Pulmonary artery endothelial cell (primary cell): ENCODE measurements around the gene SPARC. TPM values are rescaled to one million over a fixed set of nuclear protein-coding genes. Genes with fewer than 3 reads are reported as not detected.

Experiments used
- DNase-seq: peaks from one replicate; pipeline ENCODE4 v3.0.0-alpha.2; 2011; ENCODE audit warnings: low read depth, low spot score
- total RNA-seq: library from RNA; depleted of rRNA; stranded (reverse); fragments of >200 nt; gene quantifications from 2 replicates; pipeline ENCODE4 v1.2.3, GENCODE V29; 2014

SPARC gene
- total RNA-seq, 1 donor from 2014 or later = 1,269 TPM

GRCh38 chr5:151624476-151624875 lies 62.2 kb downstream of the SPARC start:
- no peak for DNase-seq

DNA sequence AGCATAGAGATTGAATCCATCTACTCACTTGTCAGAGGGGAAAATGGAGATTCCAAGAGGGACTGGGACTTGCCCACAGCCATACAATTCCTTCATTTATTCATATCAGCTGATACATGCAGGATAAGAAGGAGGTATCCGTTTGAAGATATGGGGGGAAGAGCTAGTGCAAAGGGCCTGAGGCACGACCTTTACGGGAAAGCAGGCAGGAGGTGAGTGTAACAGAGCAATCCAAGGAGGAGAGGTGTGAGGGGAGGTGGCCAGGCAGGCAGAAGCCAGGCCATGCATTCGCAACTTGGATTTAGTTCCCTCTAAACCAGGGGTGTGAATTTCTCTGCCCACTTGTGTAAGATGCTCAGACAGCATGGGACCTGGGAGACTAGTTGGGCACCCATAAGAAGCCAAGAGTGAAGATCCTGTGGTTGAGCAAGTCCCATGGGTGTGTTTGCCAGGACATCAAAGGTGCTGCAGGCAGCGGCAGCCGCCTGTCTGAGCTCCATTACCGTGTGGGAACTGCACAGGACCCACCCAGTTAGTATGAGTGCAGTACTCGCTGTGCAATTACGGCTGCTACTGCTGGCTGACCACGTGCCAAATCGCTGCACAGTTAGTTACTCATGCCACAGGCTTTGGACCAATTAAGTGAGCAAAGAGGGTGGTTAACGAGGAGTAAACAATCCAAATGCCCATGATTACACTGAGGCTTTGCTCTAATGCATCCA lies 64.2 kb downstream of the SPARC start:
- DNase-seq = no peak

- DNase-seq = no peak
Measured at GRCh38 chr5:151620461-151620840, 66.3 kb downstream of the SPARC start.

DNA sequence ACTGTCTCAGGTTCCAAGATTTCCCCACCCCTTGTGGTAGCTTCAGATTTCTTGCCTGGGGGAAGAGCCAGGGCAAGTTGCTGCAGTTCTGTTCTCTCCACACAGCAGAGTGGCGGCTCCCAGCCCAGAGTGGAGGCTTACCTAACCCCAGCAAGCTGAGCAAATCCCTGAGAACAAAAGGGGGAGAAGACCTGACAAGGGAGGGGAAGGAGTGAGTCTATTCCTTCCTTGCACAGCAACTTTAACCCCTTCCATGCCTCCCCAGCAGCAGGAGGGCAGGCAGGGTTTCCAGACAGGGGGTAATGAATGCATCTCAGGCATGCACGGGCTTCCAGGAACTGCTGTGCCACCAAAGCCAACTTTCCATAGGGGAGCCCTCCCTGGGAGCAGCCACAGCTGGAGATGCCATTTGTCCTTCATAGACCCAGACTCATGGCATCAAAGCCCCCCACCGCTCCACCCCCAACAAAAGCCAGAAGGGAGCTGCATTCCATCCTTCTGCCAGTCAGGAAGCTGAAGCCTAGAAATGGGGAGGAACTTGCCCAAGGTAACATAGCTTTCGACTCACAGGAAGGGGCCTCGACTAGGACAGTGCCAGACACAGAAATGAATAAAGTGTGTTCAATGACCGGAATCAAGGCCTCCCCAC lies 66.8 kb downstream of the SPARC start:
- DNase-seq = no peak

GRCh38 chr5:151618907-151619306 lies 67.8 kb downstream of the SPARC start:
- DNase-seq = no peak

DNA sequence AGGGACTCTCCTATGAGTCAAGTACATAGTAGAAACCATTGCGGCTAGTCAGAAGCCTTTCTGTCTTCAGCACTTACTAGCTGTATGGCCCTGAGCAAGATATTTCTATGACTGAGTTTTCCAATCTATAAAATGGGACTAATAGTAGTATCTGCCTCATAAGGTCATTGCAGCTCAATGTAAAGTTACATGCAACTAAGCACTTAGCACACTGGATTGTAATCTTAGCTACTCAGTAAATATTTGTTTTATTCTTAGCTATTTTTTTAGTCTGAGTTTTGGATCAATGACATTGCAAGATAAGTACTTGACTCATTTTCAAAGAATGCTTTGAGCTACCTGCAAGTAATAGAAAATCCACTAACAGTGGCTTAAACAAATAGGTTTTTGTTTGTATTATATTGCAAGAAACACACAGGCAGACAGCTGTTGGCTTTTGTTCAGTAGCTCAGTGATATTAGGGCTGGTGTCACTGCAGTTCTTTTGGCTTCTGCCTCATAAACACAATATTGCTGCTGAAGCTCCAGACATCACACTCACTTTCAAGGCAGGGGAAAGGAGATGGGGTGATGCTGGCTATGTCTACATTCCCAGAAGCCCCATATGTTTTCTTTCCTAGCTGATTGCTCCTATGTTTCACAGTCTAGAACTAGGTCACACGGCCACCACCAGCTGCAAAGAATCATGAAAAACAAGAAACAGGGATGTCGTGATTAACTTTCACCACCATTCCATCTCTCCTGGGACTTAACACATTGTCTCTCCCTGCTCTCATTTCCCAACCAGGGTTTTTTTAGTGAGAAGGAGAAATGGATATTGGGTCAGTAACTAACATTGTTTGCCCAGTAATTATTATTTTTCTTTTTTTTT lies 68.6 kb downstream of the SPARC start:
- no peak for DNase-seq

DNA sequence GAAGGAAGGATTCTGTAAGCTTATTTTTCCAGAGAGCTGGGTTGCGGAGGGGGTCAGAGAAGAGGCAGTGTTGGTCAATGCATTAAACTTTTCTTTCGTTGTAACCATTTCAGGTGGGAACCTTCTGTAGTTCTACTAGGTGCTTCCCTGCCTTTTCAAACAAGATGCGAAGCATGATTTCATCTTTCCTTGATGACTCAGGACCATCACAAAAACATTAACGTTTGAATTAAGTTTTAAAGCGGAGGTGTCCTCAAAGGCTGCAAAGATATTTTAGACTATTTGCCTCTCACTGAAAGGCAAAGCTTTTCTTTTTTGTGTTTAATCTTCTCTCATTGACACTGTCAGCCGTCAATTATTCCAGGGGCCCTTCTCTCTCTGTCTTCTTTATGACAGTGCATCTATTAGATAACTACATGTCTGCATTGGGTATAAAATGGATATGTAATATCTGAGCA lies 69.3 kb downstream of the SPARC start:
- DNase-seq = no peak

- DNase-seq = no peak
Measured at GRCh38 chr5:151615431-151615830, 71.3 kb downstream of the SPARC start.

DNA sequence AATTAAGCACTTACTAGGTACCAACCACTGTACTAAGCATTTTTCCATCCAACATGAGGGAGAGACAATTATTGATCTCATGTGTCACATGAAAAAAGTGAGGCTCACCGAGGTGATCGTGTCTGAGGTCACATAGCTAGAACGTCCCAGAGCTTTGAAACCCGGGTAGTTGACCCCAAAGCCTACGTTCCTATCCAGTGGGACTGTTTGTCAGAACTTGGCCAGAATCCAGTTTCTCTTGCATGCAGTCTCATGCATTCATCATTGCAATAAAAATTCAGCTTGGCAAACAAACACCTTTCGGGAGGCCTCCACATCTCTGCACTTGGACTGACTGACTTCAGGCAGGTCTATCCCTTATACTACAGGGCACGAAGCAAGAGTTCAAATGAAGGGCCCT lies 72.2 kb downstream of the SPARC start:
- no peak for DNase-seq

GRCh38 chr5:151612689-151613427 lies 73.9 kb downstream of the SPARC start:
- DNase-seq = no peak

GRCh38 chr5:151611127-151611775 lies 75.5 kb downstream of the SPARC start:
- no peak for DNase-seq

Other genes with a start within 250 kb of the SPARC start
- 3.2 and 6.1 TPM in 2 replicates for gene SLC36A1, start 239.3 kb downstream of the SPARC start, total RNA-seq
- gene FAT2, start 95.6 kb downstream of the SPARC start, total RNA-seq = under 0.01 and 0.14 TPM in 2 replicates
- gene ATOX1, start 71.7 kb upstream of the SPARC start, total RNA-seq = 63.6 and 68.7 TPM in 2 replicates
- gene G3BP1, start 85.0 kb upstream of the SPARC start, total RNA-seq = 289 and 494 TPM in 2 replicates
- gene GLRA1, start 237.9 kb upstream of the SPARC start, total RNA-seq = not detected in 2 replicates